GM21825 (cell line): ENCODE measurements around the gene TPK1.

Source experiments
- ATAC-seq: cut with Tn5 transposase; IDR thresholded peaks from one replicate; pipeline ENCODE4 v1.9.1; 2021; ENCODE audit warnings: mild to moderate bottlenecking, moderate library complexity; ENCODE audit not compliant: unreplicated experiment

The TPK1 gene

GRCh38 chr7:144546782-144547181 is 289.1 kb downstream of the TPK1 start:
- ATAC-seq: no peak

GRCh38 chr7:144545330-144545729 is 290.5 kb downstream of the TPK1 start:
- no peak for ATAC-seq

GRCh38 chr7:144534655-144535395 is 301.0 kb downstream of the TPK1 start:
- no peak for ATAC-seq

DNA sequence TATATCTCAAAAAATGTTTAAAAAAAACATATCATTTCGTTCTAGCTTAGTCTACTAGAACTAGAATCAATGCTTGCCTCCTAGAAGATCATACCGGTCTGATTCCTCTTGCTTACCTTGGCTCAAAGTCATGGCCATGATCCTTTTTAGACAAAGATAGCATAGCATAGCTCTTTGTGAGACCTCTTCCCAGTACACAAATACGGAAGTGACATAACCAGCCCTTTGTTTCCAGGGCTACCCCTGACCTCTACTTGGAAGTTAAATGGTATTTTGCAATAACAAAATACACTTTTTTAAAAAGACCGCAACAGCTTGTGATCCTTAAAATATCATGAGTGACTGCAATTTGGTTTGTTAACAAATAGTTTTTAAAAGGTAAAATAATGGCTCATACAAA is 301.7 kb downstream of the TPK1 start:
- ATAC-seq: no peak

DNA sequence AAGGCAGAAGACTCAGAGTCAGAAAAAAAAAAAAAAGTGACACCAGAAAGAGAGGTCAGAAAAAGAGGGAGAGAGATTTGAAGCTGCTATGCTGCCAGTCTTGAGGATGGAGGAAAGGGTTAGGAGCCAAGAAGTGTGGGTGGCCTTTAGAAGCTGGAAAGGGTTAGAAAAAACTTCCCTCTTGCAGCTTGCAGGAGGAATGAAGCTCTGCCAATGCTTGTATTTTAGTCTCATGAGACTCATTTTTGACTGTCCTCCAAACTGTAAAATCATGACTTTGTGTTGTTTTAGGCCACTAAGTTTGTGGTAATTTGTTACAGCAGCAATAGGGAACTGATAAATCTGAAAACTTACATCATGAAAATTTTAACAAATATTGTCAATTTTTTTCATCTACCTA is 304.7 kb downstream of the TPK1 start:
- ATAC-seq: no peak

GRCh38 chr7:144529269-144529926 is 306.5 kb downstream of the TPK1 start:
- peak; percentile 96 for ATAC-seq

GRCh38 chr7:144528536-144529045 is 307.3 kb downstream of the TPK1 start:
- ATAC-seq: no peak

DNA sequence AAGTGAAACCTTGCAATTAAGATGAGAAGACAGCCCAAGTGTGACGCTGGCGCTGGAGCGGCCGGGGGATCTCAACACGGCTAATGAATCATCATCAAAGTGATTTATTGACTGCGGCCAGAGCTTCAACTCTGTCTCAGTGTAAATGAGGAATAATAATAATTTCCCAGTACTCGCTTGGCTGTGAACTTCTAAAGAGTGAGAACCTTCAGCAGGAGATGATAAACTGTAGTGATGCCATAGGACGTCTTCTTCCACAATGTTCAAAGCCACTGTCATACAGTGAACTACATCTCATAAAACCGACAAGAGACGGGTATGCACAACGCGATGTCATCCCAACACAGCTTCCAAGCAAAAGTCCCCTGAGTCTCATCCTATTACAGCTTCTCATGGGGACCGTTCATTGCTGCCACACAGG is 308.8 kb downstream of the TPK1 start:
- no peak for ATAC-seq

- no peak for ATAC-seq
Observed at GRCh38 chr7:144525956-144526355, 309.9 kb downstream of the TPK1 start.

DNA sequence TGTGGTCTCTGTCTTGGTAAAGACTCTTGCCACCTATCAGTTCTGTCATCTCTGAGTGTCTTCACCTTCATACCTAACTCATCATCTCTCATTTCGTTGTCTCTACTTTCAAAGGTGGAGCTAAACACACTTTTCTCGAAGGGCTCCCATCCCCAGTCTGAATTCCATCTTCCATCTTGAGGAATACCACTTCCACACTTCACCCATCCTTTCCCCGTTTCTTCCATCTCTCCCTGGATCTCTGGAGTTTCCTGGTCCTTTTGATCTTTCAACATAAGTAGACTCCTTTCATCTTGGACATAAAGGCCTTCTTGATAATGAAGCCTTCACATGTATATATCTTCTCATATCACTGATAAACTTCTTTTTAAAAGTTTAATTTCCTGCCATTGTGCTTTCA is 311.6 kb downstream of the TPK1 start:
- ATAC-seq: no peak

DNA sequence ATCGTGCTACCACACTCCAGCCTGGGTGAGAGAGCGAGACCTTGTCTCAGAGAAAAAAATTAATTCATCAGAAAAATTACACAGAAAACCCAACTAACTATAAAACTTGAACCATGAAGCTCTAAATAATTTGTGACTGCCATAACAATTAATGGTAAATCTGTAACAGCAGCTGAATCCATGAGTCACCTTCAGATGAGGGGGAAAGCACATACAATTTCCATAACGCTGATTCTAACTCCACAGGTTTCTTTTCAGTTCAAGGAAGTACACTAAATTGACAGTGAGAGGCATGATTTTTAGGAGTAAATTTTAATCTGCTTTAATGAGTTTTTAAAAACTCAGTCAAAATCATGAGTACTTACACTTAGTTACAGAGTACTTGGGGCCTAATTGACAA is 312.2 kb downstream of the TPK1 start:
- no peak for ATAC-seq

DNA sequence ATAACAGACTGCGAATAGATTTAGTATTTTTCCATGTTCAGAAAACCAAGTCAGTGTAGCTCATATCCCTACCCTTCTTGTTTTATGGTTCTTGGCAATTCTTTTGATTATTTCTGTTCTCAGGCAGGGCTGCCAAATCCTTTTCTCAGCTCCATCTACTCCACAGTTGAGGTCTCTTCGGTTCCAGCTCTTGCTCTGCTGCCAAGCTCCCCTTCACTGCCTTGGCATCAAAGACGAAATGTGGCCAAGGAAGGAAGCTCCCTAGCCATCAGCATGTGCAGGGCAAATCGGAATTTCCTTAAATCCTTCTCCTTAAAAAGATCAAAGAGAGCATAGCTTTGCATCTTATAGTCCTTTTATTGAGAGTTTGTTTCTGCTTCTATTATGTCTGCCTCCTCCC is 315.9 kb downstream of the TPK1 start:
- ATAC-seq: no peak

DNA sequence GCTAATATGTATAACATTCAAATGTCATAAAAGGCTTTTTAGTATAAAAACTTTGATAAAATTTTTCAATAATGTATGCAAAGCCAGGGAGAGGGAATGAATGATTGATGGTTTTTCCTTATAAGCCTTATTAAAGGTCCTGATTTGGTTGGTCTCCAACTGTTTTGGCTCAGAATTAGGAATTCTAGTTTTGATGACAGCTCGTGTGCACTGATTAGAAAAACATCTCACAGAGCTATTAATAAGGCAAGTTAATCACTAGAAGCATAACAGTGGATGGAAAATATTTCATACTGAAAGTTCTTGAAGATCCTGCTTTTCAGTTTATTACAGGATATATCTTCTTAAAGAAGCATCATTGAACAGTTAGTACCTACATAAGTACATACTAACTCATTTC is 317.5 kb downstream of the TPK1 start:
- ATAC-seq: no peak

- no peak for ATAC-seq
Observed at GRCh38 chr7:144517749-144518148, 318.1 kb downstream of the TPK1 start.

DNA sequence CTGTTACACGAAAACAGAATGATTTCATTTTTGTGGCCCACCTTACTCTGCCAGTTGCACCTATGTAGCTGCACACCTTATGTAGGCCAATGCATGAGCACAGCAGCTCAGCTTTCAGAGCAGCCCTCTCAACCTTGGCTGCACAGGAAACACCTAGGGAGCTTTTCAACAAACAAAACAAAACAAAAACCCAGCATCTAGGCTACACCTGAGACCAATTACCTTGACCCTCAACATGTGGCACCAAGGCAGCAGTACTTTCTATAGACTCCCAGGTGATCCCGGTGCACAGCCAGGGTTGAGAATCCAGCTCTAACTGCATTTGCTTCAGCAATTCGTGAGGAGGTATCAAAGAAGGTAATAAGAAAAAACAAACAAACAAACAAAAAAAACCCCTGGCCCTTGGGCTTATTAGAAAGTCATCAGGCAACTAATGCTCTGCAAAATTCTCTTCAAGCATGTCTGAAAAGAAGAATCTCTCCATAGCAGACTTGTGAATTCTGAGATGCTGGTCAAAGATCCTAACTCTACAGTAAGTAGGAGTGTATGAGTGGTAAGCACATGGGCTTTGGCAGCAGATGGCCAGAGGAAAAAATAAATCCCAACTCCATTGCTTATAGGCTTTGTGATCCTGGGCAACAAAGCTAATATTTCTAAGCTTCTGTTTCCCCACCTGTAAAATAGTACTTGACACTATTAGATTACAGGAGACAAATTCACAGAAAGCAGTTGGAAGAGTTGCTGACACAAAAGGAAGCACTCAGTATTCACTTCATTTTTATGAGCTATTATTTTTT is 318.9 kb downstream of the TPK1 start:
- ATAC-seq: no peak

DNA sequence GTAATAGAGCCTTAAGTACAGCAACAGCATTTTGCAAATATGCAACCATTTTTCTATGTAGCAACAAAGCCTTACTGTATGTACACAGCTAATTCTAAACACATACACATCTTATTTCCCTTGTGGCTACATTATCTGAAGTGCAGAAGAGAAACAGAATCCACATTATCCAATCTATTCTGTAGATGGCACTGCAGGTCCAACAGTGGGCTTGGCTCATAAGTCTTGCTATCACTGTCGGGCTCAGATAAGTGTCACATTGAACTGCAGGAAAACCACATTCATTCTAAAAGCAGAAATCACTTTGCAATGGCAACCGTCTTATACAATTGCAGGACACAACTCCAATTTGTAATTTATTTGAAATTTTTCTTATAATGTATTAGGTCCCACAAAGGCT is 322.5 kb downstream of the TPK1 start:
- no peak for ATAC-seq

DNA sequence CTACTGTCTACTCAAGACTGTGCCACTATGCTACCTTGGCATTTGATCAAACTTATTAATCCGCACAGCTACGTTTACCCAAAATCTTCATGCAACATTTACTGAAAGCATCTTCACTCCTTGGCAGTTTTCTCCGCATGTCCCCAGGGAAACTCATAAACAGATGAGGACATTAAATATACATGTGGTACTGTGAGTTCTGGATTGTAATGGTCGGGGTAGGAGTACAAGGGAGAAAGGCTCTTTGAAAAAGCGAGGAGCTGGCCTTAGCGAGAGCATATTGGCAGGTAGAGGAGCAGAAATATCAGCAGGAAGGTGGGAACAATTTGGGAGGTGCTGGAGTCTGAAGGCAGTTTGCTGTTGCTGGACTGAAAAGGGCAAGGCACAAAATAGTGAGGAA is 325.2 kb downstream of the TPK1 start:
- ATAC-seq: no peak

DNA sequence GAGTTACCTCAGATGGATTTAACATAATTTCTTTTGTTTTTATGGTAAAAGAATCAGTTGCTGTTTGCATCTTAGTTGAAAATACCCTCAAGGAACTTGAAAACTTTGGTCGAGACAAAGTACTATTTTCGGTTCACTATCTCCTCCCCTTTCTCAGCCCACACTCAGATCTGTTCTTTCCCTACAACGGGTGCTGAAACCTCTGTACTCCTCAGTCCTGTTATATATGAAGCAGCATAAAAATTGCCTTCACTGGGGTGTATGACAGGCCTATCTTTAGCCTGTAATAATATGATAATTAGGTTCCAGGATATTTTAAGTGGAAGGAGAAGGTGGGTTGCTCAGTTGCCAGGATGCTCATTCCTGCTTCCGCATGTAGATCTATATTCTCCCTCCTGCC is 327.2 kb downstream of the TPK1 start:
- peak; percentile 85 for ATAC-seq

DNA sequence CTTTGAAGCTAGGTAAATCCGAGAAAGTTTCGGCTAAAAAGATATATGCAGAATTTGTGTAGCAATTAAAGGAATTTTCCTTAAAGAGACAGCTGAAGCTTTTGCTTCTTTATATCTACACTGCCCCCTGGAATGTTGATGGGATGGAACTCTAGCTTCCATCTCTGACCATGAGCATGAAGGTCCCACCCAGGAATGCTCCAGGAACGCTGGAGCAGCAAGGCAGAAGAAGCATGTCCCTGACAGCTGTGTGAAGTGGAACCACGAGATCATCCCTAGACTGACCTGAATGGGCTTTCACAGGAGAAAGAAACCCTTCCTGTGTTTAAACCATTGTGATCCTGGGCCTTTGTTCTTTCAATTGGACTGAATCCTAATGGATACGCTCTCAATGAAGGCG is 332.6 kb downstream of the TPK1 start:
- ATAC-seq: no peak

DNA sequence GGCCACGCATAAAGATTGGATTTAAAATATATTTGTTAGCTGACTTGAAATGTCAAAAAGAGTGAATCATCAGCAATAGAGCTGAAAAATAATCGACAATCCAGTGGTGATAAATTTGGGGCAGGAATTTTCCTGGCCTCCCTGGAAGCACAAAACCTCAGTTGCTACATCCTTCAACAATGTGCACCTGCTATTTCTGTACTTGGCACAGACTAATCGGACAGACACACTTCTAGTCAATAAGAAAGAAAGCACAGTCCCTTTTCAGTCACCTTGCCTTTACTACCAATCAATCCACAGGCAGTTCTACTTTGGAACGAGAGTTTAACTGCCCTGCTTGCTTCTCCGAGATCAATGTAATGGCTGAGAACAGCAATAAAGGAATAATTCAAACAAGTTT is 335.6 kb downstream of the TPK1 start:
- no peak for ATAC-seq

GRCh38 chr7:144497282-144497681 is 338.6 kb downstream of the TPK1 start:
- ATAC-seq: no peak

DNA sequence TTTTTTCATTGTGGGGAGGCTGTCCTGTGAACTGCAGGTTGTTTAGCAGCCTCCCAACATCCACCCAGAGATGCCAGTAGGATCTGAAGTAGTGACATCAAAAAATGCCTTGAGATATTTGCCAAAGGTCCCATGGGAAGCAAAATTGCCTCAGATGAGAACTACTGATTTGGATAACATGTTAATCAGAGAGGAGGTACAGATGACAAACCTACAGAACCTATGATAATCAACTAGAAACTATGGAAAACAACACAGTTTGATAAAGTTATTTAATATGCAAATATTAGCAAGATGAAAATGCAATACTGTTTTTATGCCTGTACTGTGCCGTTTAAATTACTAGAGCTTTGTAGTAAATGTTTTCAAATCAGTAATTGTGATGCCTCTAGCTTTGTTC is 341.5 kb downstream of the TPK1 start:
- no peak for ATAC-seq
